Smooth muscle cell of trachea (primary cell): ENCODE measurements around the gene PIAS3. TPM values are rescaled to one million over a fixed set of nuclear protein-coding genes. Genes with fewer than 3 reads are reported as not detected.

Experiments used
- total RNA-seq: library from RNA; depleted of rRNA; stranded (reverse); fragments of >200 nt; gene quantifications from 2 replicates; pipeline ENCODE4 v1.2.1, GENCODE V29; 2014

PIAS3 gene
- total RNA-seq: 13.7 and 14.7 TPM in 2 replicates

GRCh38 chr1:145858901-145859490, at the start of gene PIAS3:
Gene PIAS3 (minus strand): TSS chr1:145859081. CDS start chr1:145858990, 91 bp downstream.

GRCh38 chr1:145885738-145886287, 26.9 kb upstream of the PIAS3 start, which contains the start of gene ANKRD35:
Gene ANKRD35 (minus strand): TSS chr1:145885866. CDS start chr1:145885758, 108 bp downstream.

GRCh38 chr1:145845514-145846161, 13.2 kb downstream of the PIAS3 start, which contains the start of gene NUDT17:
Gene NUDT17 (plus strand): TSS chr1:145845630. CDS start chr1:145845641, 11 bp downstream.

GRCh38 chr1:145823565-145824498, 35.0 kb downstream of the PIAS3 start, which contains the start of the genes POLR3C and RNF115:
Gene POLR3C (plus strand): TSS chr1:145824200. CDS start chr1:145825777, 1,577 bp downstream.
Gene RNF115 (minus strand): TSS chr1:145824095. CDS start chr1:145823873, 222 bp downstream.

Other genes with a start within 250 kb of the PIAS3 start
- gene PDZK1, start 151.7 kb downstream of the PIAS3 start, total RNA-seq: 1.3 TPM in 1 of 2 replicates, not detected in the other
- gene CD160, start 139.6 kb downstream of the PIAS3 start, total RNA-seq: not detected in 2 replicates
- gene RNF115, start 35.0 kb downstream of the PIAS3 start, total RNA-seq: 20.8 and 29.1 TPM in 2 replicates
- gene POLR3C, start 34.9 kb downstream of the PIAS3 start, total RNA-seq: 44.7 and 50.9 TPM in 2 replicates
- gene NUDT17, start 13.5 kb downstream of the PIAS3 start, total RNA-seq: 3.0 and 3.8 TPM in 2 replicates
- gene ANKRD35, start 26.8 kb upstream of the PIAS3 start, total RNA-seq: 3.3 and 5.5 TPM in 2 replicates
- gene ITGA10, start 51.0 kb upstream of the PIAS3 start, total RNA-seq: 2.3 and 11.9 TPM in 2 replicates
- 29.6 and 40.3 TPM in 2 replicates for gene PEX11B, start 59.6 kb upstream of the PIAS3 start, total RNA-seq
- gene RBM8A, start 68.4 kb upstream of the PIAS3 start, total RNA-seq: 44.0 and 137 TPM in 2 replicates
- gene LIX1L, start 98.9 kb upstream of the PIAS3 start, total RNA-seq: 19.0 and 26.0 TPM in 2 replicates
- 0.50 and 0.73 TPM in 2 replicates for gene ANKRD34A, start 105.5 kb upstream of the PIAS3 start, total RNA-seq
- 17.7 and 19.2 TPM in 2 replicates for gene POLR3GL, start 105.6 kb upstream of the PIAS3 start, total RNA-seq
- 80.0 and 159 TPM in 2 replicates for gene TXNIP, start 137.5 kb upstream of the PIAS3 start, total RNA-seq
- gene HJV, start 162.7 kb upstream of the PIAS3 start, total RNA-seq: not detected in 2 replicates